ENCODE measurements around the gene USP9Y.

DNA sequence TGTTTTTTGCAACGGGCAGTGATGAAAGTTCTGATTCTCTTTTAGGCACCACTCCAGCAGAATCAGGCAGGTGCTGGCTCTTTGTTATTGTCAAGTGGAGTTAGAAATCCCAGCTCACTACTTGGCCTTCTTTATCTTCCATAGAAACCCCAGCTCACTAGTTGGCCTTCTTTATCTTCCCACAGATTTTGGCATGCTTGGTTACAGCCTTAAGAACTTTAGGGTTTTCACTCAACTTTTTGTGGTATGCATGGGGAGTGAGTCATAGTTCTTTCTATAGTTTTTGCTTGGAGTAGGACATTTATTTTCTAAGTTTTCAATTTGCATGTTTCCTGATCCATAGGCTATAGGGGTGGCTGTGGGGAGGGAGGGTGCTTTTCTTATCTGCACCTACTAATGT, 55.0 kb downstream of the USP9Y start:
- TF ChIP-seq, protein P1, sequence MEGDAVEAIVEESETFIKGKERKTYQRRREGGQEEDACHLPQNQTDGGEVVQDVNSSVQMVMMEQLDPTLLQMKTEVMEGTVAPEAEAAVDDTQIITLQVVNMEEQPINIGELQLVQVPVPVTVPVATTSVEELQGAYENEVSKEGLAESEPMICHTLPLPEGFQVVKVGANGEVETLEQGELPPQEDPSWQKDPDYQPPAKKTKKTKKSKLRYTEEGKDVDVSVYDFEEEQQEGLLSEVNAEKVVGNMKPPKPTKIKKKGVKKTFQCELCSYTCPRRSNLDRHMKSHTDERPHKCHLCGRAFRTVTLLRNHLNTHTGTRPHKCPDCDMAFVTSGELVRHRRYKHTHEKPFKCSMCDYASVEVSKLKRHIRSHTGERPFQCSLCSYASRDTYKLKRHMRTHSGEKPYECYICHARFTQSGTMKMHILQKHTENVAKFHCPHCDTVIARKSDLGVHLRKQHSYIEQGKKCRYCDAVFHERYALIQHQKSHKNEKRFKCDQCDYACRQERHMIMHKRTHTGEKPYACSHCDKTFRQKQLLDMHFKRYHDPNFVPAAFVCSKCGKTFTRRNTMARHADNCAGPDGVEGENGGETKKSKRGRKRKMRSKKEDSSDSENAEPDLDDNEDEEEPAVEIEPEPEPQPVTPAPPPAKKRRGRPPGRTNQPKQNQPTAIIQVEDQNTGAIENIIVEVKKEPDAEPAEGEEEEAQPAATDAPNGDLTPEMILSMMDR (IDR thresholded peaks at IDR 0.05; ENCODE audit: insufficient read depth, low read length): no peak
- no peak for TF ChIP-seq POLR2AphosphoS5 (IDR thresholded peaks at IDR 0.05; ENCODE audit: low read depth)
